Brain microvascular endothelial cell (primary cell): ENCODE results near the gene KIF1C.
A peak's percentile ranks its signal among the peaks of the same experiment; 100 is the strongest.

Source experiments
- DNase-seq: peaks from one replicate; pipeline ENCODE4 v3.0.0-alpha.2; 2020
- H3K27ac ChIP-seq: fragments of 250-450 bp; sonication (Bioruptor Pico); 2 replicates; pipeline ENCODE4 v1.5.1; 2020; ENCODE audit warnings: mild to moderate bottlenecking, moderate library complexity
- H3K27me3 ChIP-seq: fragments of 250-450 bp; sonication (Bioruptor Pico); replicated peaks from 2 replicates; pipeline ENCODE4 v1.5.1; 2020; ENCODE audit warnings: mild to moderate bottlenecking
- H3K36me3 ChIP-seq: fragments of 250-450 bp; sonication (Bioruptor Pico); replicated peaks from 2 replicates; pipeline ENCODE4 v1.5.1; 2020; ENCODE audit warnings: mild to moderate bottlenecking
- H3K4me3 ChIP-seq: 2 replicates; pipeline ENCODE4 v1.5.1; 2011; ENCODE audit warnings: low read depth, mild to moderate bottlenecking, control low read depth, low read length, moderate library complexity
- CTCF ChIP-seq: IDR thresholded peaks from 2 replicates; pipeline ENCODE4 v1.5.1; 2011; ENCODE audit warnings: low read depth, mild to moderate bottlenecking, moderate library complexity, low read length, control low read depth, inconsistent platforms; ENCODE audit errors: missing control alignments
- in situ Hi-C: cut with HindIII; loops from 2 replicates; pipeline ENCODE4 v1.10.0; 2017; ENCODE audit warnings: low sequenced_read_pairs, low pct_ligation_motif_present

KIF1C gene

DNA sequence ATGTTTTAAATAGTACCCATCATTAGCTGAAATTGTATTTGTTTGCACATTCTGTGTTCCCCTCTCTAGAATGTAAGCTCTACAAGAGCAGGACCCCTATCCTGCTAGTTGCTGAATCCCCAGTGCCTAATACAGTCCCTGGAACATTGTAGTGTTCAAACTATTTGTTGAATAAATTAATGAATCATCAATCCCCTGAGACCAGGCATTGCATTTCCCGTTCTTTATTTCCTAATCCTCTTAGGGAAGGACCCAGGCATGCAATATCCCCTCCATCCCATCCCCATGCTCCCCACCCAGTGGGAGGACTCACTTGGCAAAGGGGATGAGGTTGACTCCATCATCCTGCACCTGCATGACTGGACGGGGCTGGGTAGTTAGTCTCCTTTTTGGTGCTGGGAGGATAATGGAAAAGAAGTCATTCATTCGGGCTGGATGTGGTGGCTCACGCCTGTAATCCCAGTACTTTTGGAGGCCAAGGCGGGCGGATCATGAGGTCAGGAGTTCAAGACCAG lies 3.6 kb upstream of the KIF1C start:
- no peak for DNase-seq
- Histone ChIP-seq H3K27ac (no peak overlapping the region), H3K4me3 (no peak overlapping the region), H3K27me3 (no peaks in the 10 kb centered on the region), H3K36me3 (no peaks in the 10 kb centered on the region)
- in situ Hi-C loops: no loop called here
- TF ChIP-seq CTCF: no peak

GRCh38 chr17:4998027-4998731 lies 429 bp downstream of the KIF1C start:
- no peak for DNase-seq
- Histone ChIP-seq H3K27me3 (no peaks in the 10 kb centered on the region), H3K4me3 (peak overlapping the region; percentile 86), H3K36me3 (peaks cover 22% of the 10 kb centered on the region), H3K27ac (peak overlapping the region; percentile 10)
- in situ Hi-C loops: no loop called here
- TF ChIP-seq CTCF: no peak

GRCh38 chr17:4998732-4999429 lies 1.1 kb downstream of the KIF1C start:
- DNase-seq: no peak

GRCh38 chr17:4999430-5000093 lies 1.8 kb downstream of the KIF1C start:
- DNase-seq: no peak
- Histone ChIP-seq H3K4me3 (peak overlapping the region; percentile 86), H3K36me3 (peaks cover 36% of the 10 kb centered on the region), H3K27me3 (no peaks in the 10 kb centered on the region), H3K27ac (no peak overlapping the region)
- in situ Hi-C loops: no loop called here
- TF ChIP-seq CTCF: no peak

More at GRCh38 chr17:4998732-4999429, 1.1 kb downstream of the KIF1C start:
- Histone ChIP-seq H3K4me3 (peak overlapping the region; percentile 86), H3K27ac (no peak overlapping the region), H3K27me3 (no peaks in the 10 kb centered on the region), H3K36me3 (peaks cover 29% of the 10 kb centered on the region)
- in situ Hi-C loops: no loop called here
- no peak for TF ChIP-seq CTCF

DNA sequence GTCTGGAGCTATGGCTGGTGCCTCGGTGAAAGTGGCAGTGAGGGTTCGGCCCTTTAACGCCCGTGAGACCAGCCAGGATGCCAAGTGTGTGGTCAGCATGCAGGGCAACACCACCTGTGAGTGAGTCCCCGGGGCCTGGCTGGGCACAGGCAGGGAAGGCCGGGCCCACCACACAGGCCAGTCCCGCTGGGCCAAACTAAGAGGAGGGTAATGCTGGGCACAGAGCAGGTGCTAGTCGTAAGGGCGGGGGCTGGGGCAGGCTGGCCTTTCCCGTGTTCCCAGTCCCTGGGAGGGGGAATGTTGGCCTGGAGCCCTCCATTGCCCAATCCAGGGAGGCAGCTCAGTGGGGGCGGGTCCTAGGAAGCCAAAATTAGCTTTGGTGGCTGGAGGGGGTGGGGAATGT lies 2.5 kb downstream of the KIF1C start:
- H3K36me3 ChIP-seq: peaks cover 42% of the 10 kb centered on the region
- in situ Hi-C loops: no loop called here

More for the DNA sequence above, 2.5 kb downstream of the KIF1C start:
- H3K27me3 ChIP-seq: no peaks in the 10 kb centered on the region
- no peak for TF ChIP-seq CTCF
- H3K4me3 ChIP-seq: no peak overlapping the region
- H3K27ac ChIP-seq: no peak overlapping the region
- DNase-seq: no peak
